Activated CD8-positive, alpha-beta memory T cell treated with anti-CD3 and anti-CD28 coated beads, Interleukin-2, amount 50 U/mL, for 48 hours (primary cell): ENCODE data around the gene SNTG2.

ENCODE experiments used
- DNase-seq: peaks from one replicate; pipeline ENCODE4 v3.0.0-alpha.2; 2020

Gene SNTG2

GRCh38 chr2:1249897-1250687 is 299.4 kb downstream of the SNTG2 start:
- no peak for DNase-seq

- DNase-seq = no peak
Measured at GRCh38 chr2:1251520-1251919, 300.9 kb downstream of the SNTG2 start.

- DNase-seq = no peak
Measured at GRCh38 chr2:1253629-1254028, 303.0 kb downstream of the SNTG2 start.

GRCh38 chr2:1254662-1255343 is 304.2 kb downstream of the SNTG2 start:
- DNase-seq = no peak

- no peak for DNase-seq
Measured at GRCh38 chr2:1256632-1257324, 306.1 kb downstream of the SNTG2 start.

- no peak for DNase-seq
Measured at GRCh38 chr2:1257334-1257733, 306.7 kb downstream of the SNTG2 start.

- no peak for DNase-seq
Measured at GRCh38 chr2:1259746-1260145, 309.1 kb downstream of the SNTG2 start.

- DNase-seq = no peak
Measured at GRCh38 chr2:1262609-1263008, 312.0 kb downstream of the SNTG2 start.

- no peak for DNase-seq
Measured at GRCh38 chr2:1265454-1265853, 314.8 kb downstream of the SNTG2 start.

- no peak for DNase-seq
Measured at GRCh38 chr2:1266351-1266750, 315.7 kb downstream of the SNTG2 start.

GRCh38 chr2:1268034-1268433 is 317.4 kb downstream of the SNTG2 start:
- no peak for DNase-seq

- no peak for DNase-seq
Measured at GRCh38 chr2:1269812-1270211, 319.2 kb downstream of the SNTG2 start.

GRCh38 chr2:1272835-1273234 is 322.2 kb downstream of the SNTG2 start:
- no peak for DNase-seq

- DNase-seq = no peak
Measured at GRCh38 chr2:1277634-1278033, 327.0 kb downstream of the SNTG2 start.

- no peak for DNase-seq
Measured at GRCh38 chr2:1278125-1278524, 327.5 kb downstream of the SNTG2 start.

GRCh38 chr2:1278861-1279260 is 328.2 kb downstream of the SNTG2 start:
- DNase-seq = no peak

- DNase-seq = no peak
Measured at GRCh38 chr2:1282552-1282951, 331.9 kb downstream of the SNTG2 start.

- DNase-seq = no peak
Measured at GRCh38 chr2:1283020-1283801, 332.6 kb downstream of the SNTG2 start.

GRCh38 chr2:1283871-1284270 is 333.2 kb downstream of the SNTG2 start:
- no peak for DNase-seq

- DNase-seq = no peak
Measured at GRCh38 chr2:1286929-1287328, 336.3 kb downstream of the SNTG2 start.

GRCh38 chr2:1287427-1287826 is 336.8 kb downstream of the SNTG2 start:
- DNase-seq = no peak

GRCh38 chr2:1294900-1295299 is 344.3 kb downstream of the SNTG2 start:
- DNase-seq = no peak

GRCh38 chr2:1295740-1296139 is 345.1 kb downstream of the SNTG2 start:
- DNase-seq = no peak
